ENCODE measurements around the gene NUPR2.
"Not testable (repeated sequence)": the region's sequence is repeated elsewhere in the genome, so short reads cannot be mapped to it uniquely, and the experiment has no call there.

The NUPR2 gene, protein sequence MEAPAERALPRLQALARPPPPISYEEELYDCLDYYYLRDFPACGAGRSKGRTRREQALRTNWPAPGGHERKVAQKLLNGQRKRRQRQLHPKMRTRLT

DNA sequence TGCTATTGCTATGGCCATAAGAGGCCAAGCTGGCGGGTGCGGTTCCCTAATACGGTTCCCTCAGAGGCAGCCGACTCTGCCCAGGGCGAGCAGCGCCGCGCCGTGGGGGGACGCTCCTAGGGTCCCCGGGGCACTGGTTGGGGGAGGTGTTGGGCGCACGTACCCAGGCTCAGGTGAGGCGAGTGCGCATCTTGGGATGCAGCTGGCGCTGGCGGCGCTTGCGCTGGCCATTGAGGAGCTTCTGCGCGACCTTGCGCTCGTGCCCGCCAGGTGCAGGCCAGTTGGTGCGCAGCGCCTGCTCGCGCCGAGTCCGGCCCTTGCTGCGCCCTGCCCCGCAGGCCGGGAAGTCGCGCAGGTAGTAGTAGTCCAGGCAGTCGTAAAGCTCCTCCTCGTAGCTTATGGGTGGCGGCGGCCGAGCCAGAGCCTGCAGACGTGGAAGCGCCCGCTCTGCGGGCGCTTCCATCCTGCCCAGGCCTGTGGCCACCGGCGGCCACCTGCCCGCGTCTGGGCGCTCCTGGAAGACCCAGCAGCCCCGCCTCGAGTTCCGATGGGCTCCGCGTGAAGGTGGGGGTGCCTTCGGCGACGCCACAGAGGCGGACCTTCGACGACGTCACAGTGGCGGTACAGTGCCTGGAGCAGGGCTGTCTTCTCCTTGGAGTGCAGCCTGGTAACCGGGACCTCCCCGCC is at the start of gene NUPR2:
Gene NUPR2 (minus strand): TSS at position 566 of the 687 bp plus-strand sequence. CDS start 103 bp downstream, at position 463.
- DNase-seq (ENCODE audit: low spot score): no peak

DNA sequence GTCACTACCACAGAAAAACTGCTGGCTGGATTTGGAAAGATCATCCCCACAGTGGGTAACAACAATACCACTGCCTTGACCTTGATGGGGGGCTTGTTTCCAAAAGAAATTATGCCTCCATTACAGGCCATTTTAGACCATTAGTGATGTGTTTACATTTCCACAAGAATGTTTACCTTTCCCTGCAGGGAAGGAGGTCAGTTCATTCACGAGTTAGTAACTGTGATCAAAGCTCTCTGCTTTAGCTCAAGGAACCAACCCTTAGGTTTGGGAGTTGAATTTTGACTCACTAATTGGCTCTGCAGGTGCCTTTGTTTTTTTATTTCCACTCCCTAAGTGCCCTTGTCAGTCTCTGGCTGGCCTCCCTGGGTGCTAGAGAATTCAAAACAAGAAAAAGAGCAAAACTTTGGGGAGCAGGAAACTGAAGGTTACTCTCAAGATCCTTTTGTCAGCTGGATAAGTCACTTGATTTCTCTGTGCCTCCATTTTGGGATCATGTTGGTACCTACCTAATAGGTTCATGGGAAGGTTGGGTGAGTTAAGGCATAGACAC is 41.1 kb upstream of the NUPR2 start:
- no peak for DNase-seq (ENCODE audit: low spot score)

DNA sequence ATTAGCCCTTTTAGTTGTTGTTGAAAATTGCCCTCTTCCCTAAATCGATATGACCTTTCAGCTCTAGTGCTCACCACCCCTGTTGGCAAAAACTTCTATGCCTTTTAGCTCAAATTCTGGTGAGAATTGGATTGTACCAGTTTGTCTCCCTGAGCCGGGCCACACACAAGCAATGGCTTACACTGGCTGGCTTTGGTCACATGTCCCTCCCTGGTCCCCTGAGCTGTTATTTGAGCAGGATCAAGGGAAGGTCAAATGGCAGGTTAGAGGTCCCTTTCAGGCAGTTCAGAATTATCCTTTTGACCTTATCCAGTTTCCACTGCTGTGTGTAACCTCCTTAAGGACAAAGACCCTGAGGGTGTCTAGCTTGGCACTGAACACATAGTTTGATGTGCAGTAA is 14.8 kb upstream of the NUPR2 start:
- DNase-seq (ENCODE audit: low spot score): not testable (repeated sequence)

DNA sequence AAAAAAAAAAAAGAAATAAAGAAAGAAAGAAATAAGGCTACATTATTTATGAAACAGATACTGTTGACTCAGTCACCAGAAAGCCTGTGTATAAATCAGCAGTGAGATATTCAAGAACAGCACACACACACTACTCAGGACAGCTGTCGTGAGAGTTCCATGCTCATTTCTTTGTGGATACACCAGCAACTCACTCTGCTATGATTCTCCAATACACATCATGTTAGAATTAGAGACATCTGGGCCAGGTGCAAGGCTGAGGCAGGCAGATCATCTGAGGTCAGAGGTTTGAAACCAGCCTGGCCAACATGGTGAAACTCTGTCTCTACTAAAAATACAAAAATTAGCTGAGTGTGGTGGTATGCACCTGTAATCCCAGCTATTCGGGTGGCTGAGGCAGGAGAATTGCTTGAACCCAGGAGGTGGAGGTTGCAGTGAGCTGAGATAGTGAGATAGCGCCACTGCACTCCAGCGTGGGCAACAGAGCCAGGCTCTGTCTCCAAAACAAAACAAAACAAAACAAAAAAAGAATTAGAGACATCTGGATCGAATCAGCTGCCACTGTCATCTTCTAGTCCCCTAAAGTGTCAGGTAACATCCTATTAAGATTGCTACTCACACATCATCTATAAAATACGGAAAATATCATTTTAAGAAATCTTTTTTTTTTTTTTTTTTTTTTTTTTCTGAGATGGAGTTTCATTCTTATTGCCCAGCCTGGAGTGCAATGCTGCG is 11.2 kb upstream of the NUPR2 start:
- no peak for DNase-seq (ENCODE audit: low spot score)

DNA sequence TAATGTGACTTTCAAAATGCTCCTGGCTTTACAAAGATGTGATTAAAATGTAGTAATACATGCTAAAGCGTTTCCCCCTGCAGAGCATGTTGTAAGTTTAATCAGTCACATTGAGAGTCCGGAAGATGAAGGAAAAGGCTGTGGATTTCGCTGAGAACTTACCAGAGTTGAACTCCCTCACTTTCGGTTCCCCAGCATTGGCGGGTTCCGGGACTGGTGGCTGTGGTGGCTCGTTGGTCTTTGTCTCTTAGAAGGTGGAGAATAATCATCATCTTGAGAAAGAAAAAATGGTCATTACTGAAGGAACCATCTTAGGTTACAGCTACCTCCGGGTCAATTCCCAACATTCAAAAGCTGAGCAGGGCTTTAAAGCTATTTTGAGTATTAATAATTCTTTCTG is 9.6 kb upstream of the NUPR2 start:
- no peak for DNase-seq (ENCODE audit: low spot score)

DNA sequence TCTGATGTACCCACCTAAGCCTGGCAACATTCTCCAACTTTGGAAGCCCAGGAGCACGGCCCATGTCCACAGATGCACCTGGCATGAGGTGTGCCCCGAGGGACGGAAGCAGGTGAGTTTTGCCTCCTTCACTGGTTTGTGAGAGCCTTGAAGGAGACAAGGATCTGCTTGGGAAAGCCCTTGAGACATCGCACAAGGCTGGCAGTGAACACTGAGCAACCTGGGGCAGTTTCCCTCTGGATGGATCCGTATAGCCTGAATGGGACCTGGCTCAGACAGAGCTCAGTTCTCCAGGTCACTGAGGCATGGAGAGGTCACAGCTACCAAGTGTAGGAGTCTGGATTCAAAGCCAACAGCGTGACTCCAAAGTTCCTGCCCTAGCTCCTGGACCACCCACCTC is 8.8 kb upstream of the NUPR2 start:
- no peak for DNase-seq (ENCODE audit: low spot score)

DNA sequence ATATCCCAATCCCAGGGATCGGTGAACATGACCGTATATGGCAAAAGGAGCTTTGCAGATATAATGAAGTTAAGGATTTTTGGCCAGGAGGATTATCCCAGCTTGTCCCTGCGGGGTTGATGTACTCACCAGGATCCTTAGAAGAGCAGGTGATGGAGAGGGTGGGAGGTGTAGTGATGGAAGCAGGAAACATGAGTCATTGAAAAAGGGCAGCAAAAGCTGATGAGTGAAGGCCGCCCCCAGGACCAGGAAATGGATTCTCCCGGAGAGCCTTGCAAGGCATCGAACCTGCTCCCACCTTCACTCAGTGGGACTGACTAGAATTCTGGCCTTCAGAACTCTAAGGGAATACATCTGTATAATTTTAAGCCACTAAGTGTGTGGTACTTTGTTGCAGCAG is 5.2 kb upstream of the NUPR2 start:
- DNase-seq (ENCODE audit: low spot score): no peak

DNA sequence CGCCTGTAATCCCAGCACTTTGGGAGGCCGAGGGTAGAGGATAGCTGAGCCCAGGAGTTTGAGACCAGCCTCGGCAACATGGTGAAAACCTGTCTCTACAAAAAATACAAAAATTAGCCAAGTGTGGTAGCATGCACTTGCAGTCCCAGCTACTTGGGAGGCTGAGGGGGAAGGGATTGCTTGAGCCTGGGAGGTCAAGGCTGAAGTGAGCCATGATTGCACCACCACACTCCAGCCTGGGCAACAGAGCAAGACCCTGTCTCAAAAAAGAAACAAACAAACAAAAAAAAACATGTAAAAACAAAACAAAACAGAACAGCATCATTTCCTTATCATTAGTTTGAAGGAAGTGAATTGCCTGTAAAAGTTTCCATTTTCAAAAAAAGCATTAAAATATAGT is 4.0 kb downstream of the NUPR2 start:
- not testable (repeated sequence) for DNase-seq (ENCODE audit: low spot score)

DNA sequence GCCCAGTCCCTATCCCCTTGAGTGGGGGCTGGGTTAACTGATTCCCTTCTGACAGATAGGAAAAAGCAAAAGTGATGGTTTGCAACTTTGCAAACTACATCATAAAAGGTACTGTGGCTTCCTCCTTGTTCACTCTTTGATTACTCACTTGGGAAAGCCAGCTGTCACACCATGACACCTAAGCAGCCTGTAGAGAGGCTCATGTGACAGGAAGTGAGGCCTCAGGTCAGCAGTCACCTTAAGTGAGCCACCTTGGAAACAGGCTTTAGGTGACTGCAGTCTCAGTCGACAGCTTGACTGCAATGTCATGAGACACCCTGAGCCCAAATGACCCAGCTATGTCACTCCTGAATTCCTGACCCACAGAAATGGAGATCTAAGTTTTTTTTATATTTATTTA is 5.6 kb downstream of the NUPR2 start:
- DNase-seq (ENCODE audit: low spot score): no peak

DNA sequence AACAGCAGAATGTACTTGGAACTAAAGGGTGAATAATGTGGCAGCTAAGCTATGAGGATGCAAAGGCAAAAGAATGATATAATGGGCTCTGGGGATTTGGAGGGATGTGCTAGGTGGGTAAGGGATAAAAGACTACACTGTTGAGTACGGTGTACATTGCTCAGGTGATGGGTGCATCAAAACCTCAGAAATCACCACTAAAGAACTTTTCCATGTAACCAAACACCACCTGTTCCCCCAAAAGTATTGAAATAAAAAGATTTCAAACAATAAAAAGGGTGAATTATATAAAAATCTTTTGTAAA is 8.3 kb downstream of the NUPR2 start:
- no peak for DNase-seq (ENCODE audit: low spot score)

DNA sequence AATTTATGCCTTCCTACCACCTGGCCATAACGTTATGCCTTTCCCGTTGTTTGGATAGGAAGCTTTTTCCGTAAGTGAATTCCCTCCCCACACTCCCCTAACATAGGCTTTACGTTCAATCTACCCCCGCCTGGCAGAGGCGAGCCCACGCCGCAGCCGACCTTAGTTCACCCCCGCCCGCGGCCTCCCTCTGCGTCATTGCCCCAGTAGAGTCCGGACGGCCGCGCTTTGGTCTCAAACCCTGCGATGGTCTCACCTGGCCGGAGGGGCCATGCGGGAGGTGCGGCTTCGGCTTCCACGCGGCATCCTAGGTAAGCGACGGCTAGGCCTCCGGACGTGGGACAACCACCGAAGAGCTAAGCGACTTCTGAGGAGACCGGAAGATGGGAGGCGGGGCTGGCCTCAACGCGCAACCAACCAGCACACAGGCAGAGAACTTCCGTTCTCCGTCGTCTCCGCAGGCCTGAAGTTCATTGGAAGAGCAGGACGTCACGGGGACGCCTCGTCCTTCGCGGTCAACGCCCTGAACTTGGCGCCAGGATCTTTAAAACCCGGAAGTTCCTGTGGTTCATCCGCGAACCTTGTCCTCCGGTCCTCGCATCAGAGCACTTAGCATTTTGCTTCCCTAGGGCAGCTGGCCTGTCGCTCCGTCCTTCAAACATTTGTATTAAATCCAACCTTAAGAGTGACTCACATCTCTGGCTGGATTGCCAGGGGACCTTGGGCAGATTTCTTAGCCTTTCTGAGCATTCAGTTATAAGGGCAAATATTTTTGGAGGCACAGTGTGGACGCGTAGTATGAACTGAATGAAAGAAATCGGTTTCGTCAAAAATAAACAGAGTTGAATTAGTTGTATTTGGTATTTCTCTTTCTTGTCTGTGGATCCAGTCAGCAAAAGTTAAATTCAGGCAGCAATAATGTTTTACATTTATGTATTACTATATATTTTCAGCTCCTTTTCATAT is 9.8 kb downstream of the NUPR2 start, which contains the start of gene CHCHD2:
Gene CHCHD2 (minus strand): TSS at position 369 of the 966 bp plus-strand sequence. CDS start 63 bp downstream, at position 306.
- peak; percentile 97 for DNase-seq (ENCODE audit: low spot score)

DNA sequence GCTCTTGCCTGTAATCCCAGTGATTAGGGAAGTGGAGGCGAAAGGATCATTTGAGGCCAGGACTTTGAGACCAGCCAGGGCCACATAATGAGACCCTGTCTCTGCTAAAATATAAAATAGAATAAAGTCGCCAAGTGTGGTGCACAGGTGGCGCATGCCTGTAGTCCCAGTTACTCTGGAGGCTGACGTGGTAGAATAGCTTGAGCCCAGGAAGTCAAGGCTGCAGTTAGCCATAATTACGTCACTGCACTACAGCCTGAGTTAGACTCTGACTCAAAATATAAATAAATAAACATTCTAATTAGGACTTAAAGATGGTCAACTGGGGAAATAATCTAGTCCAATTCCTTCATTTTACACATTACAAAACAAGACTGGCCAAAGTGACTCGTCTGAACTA is 10.7 kb downstream of the NUPR2 start:
- DNase-seq (ENCODE audit: low spot score): no peak

DNA sequence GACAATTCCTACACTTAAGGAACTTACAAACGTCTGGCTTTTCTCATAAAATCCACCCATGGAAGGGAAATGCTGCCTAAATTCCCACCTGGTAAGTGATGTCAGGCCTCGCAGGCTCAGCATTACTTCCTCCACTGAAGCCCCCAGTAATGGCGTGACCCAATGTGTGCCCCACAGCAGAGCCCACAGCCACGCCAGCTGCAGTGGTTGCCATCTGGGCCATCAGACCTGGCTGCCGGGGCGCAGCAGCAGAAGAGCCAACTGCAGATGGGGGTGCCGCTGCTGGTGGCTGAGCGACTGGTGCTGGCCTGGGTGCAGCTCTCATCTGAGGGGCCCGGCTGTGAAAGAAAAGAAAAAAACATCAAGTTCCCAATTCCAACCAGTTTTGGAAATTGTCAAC is 12.1 kb downstream of the NUPR2 start:
- DNase-seq (ENCODE audit: low spot score): not testable (repeated sequence)

DNA sequence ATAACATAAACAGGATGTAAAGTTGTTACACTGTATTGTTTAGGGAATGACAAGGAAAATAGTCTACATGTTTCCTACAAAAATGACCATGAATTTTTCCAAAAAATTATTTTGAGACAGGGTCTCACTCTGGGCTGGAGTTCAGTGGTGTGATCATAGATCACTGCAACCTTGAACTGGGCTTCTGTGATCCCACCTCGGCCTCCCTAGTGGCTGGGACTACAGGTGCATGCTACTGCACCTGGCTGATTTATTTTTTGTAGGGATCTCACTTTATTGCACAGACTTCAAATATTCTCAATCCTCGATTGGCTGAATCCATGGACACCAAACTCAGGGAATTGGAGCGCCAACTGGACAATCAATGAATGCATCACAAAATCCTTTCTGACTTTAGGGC is 16.6 kb downstream of the NUPR2 start:
- no peak for DNase-seq (ENCODE audit: low spot score)

DNA sequence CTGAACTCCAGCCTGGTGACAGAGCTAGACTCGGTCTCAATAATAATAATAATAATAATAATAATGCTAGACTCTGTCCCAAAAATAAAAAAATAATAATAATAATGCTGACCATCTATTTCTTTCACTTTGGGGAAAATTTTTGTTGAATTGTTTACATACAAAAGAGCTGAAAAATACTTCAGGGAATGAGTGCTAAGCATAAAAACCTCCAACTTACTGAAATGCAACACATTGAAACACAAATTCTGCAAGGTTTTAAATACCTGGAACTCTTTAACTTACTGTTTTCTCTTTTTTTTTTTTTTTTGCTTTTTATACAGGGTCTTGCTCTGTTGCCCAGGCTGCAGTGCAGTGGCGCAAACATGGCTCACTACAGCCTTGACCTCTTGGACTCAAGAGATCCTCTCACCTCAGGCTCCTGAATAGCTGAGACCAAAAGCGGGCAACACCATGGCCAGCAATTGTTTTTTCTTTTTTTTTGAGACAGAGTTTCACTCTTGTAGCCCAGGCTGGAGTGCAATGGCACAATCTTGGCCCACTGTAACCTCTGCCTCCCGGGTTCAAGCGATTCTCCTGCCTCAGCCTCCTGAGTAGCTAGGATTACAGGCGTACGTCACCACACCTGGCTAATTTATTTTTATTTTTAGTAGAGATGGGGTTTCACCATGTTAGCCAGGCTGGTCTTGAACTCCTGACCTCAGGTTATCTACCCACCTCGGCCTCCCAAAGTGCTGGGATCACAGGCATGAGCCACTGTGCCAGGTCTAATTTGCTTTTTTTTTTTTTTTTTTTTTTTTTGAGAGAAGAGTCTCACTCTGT is 17.8 kb downstream of the NUPR2 start:
- DNase-seq (ENCODE audit: low spot score): not testable (repeated sequence)

DNA sequence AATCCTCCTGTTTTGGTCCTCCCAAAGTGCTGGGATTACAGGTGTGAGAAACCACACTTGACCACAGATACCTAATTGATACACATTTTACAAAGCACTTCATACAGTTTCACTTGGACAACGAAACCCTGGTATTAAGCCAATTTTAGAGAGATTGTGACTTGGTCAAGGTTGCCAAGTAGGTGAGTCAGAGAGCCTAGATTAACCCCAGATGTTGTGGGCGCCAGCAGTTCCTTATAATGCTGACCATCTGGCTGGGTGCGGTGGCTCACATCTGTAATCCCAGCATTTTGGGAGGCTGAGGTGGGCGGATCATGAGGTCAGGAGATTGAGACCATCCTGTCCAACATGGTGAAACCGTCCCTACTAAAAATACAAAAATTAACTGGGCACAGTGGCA is 18.5 kb downstream of the NUPR2 start:
- no peak for DNase-seq (ENCODE audit: low spot score)

DNA sequence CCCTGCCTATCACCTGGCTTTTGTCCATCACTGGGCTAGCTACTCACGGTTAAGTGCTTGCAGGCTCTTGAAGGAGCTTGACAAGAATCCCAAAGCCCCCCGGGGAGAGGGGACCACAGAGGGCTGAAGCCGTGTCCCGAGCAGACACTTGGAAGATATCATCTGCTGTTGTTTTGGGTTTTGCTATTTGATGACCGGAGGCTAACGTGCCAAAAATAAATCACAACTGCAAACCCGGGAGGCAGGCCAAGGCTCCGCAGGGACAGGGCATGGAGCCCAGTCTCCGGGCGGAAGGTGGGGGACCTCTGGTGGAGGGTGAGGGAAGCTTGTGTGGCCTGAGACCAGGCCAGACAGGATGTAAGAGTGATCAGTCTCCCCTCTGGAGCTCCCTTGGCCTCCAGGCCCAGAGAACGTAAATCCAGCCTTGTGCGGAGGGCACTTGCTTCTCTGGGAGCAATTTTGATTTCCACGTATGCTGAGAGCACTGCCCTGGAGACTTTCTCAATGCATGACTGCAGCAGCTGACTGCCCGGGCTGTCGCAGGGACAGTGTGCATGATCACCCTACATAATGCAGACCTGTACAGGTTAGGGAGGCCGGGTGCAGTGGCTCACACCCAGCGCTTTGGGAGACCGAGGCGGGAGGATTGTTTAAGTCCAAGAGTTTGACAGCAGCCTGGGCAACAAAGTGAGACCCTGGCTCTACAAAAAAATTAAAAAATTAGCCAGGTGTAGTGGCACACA is 23.3 kb downstream of the NUPR2 start, which contains the start of gene PHKG1:
Gene PHKG1 (minus strand): TSS at position 164 of the 743 bp plus-strand sequence. CDS start 4,011 bp downstream, outside the sequence.
- DNase-seq (ENCODE audit: low spot score): peak; percentile 73

DNA sequence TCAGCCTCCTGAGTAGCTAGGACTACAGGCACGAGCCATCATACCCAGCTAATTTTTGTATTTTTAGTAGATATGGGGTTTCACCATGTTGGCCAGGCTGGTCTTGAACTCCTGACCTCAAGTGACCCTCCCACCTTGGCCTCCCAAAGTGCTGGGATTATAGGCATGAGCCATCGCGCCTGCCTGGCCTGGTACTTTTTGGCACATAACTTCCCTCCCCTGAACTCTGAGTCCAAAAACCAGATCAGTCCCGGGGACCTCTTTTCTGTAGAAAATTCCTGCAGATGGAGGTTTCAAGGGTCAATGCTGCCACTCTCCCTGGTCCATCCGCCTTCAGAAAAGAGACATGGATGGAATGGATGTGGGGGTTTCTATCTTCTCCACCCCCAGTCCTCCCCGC is 23.8 kb downstream of the NUPR2 start:
- DNase-seq (ENCODE audit: low spot score): not testable (repeated sequence)

DNA sequence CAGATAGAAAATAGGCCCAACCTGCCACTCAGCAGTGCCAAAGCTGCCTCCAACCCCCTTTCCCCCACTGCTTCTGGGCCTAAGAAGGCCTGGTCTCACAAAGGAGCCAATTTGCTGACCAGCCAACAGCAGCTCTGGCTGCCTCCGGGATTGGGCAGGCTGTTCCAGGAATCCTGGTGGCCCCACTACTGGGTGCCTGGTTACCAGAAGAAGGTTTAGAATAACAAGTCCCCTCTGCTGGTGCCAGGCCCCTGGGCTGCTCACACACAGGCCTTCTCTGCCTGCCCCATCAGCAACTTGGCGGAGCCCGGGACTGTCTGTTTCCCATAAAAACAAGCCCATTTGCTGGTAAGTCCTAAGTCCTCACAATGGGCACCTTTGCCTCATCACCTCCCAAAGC is 24.6 kb downstream of the NUPR2 start:
- no peak for DNase-seq (ENCODE audit: low spot score)

DNA sequence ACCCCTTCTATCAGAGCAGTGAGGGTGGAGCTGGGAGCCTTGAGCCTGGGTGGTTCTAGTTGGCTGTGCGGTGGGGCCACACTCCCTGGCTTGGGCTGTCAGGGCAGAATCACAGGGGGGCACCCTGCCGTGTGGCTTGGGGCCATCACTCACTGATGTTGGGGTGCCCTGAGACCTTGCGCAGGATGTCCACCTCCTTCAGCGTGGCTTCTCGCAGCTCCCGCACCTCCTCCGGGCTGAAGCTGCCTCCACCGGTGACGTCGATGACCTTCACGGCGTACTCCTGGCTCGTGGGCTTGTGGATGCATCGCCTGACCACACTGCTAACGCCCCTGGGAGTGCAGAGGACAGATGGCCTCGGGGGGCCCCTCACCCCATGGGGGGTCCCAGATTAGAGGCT is 28.8 kb downstream of the NUPR2 start:
- no peak for DNase-seq (ENCODE audit: low spot score)

Measured in D341Med (cell line).